Amygdala (tissue), 56 donors: ENCODE results near the gene NAV2.

Experiments used
- DNase-seq, 56 donors: peaks; one replicate each; lab custom pipeline; 2025; lab: John Stamatoyannopoulos, UW

The NAV2 gene

DNA sequence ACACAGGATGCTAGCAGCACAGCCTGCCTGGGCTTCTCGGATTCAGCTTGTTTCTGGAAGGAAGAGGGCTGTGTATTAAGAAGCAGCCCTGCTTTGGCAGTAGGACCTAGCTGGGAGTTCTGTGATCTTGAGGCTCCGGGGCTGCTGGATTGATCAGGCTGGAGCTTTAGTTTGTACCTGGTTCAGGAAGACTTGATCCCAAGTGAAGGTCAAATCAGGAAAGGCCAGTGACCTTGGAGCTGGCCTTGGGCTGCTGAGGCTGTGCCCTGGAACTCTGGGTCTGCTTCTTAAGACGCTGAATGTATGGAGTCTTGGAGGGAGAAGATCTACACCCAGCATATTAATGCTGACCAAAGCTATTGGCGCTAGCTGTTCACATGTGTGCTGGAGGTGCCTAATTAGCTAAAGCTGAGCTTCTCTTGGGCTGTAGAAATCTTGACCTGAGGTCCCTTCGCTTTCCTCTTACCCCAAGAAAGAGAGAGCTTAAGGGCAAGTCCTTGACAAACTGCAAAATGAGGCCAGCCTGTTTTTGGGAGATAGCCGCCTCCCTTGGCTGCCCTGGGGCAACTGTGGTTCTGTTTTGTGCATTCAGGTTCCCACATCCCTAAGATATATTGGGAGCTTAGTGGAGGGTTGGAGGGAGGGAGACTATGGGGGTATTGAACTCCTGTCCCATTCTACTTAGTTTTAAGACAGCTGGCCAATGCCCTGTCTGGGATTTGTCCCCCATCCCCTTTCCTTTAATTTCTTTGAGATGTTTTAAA, 311.7 kb downstream of the NAV2 start:
- no peak for DNase-seq

DNA sequence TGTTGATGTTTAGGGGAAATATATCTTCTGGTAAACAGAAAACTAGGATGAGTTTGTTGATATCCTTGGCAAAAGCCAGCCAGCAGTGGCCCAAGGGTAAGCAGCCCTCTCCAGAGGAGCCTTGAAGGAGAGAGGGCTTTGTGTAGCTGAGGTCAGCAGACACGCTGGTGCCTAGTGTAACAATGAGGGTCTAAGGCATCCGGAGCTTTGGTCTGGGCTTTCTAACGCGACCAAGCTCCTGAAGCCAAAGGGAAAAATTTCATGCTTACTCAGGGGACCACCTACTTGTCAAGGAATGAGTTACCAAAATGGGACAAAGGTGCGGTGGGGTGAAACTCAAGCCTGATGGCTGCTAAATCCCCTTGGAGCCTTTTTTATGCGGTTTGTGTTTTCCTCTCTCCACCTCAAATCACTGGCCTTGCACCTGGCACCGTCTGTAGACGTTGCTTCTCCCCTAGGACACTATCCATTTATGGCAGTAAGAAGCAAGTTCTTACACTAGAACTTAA, 312.7 kb downstream of the NAV2 start:
- DNase-seq, result peak in 3 of 56 donors; percentile 14 to 27 (median 19)

DNA sequence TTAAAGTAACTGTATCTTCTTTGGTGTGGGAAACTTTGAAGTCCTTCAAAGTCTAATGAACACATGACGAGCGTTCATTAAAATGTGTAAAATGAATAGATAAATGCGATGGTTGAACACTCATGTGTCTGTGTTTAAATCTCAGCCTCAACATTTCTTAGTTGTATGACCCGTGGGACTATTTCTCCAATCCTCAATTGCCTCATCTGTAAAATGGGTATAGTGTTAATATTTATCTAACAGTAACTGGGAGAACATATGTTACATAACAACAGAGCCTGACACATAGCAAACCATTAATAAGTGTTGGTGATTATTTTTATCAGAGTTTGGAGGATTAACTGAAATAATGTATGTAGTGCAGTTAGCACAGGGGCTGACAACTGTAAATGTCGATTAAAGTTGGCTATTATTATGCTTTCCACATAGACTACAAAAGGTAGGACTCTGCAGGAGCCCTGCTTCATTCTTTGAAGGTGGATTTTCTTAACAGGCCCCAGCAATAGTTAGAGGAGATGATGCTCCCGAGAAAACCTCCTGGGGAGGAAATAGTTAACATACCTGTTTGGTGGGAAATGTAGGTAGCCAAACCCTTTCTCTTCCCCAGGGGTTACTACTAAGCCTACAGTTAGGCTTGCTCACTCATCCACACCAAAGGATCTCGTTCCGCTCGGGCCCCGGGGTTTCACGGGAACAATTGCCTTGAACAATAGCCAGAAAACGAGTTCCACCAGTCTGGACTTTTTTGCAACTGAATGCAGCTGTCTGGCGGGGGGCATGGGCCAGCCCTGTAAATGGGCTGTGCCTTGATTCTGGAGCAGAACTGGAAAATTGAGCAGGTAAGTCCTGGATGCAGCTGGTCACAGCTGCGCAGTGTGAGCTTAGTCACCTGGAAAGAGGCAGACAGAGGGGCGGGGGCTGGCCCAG, 314.3 kb downstream of the NAV2 start:
- no peak for DNase-seq

DNA sequence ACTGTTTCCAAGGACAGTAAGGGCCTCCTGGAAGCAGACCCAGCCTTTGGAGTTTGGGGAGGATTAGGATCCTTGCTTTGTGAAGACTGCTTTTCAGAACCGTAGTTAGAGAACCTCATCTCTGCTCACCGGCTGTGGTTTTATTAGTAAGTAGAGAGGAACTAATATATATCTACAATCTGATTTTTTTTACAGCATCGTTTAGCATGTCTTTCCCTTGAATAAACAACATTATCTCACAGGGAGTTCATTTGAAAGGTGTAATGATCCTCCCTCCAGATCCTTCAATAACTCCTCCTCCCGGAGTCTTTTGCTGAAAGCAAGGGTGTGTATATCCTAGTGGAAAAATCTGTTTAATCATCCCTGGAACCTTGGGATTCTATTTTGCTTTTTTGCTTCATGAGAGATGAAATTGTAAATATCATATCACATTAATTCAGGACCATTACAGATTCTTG, 314.9 kb downstream of the NAV2 start:
- DNase-seq, result no peak

DNA sequence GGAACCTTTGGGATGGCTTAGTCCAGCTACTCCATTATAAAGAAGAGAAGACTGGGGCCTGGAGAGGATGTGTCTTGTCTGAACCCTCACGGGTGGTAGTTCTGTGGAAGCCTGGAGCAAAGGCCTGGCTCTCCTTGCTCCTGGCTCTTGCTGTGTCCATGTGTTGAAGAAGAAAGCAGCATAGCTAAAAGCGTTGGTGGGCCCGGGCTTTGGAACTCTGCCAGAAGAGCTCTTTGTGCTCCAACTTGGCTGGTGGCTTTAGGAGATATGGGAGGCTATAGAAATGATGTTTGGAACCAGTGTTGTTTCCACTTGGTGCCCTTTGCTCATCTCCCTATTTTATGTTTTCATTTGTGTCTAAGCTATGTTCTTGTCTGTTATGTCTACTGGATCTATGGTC, 316.6 kb downstream of the NAV2 start:
- no peak for DNase-seq

DNA sequence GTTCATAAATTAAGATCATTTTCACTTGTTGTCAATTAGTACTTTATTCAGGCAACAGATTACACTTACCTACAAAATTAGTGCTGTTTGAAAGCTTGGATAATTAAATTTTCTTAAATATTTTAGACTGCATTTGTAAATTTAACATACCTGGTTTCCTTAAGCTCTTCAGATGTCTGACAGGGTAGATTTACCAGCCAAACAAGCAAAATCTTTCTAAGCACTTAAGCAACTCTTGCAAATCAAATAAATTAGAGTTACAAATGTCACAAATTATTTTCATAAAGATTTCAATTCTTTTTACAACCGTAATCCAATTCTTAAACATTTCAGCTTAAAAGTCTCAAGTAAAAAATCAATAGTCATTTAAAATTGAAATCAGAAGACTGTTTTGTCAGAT, 317.8 kb downstream of the NAV2 start:
- DNase-seq, result no peak

DNA sequence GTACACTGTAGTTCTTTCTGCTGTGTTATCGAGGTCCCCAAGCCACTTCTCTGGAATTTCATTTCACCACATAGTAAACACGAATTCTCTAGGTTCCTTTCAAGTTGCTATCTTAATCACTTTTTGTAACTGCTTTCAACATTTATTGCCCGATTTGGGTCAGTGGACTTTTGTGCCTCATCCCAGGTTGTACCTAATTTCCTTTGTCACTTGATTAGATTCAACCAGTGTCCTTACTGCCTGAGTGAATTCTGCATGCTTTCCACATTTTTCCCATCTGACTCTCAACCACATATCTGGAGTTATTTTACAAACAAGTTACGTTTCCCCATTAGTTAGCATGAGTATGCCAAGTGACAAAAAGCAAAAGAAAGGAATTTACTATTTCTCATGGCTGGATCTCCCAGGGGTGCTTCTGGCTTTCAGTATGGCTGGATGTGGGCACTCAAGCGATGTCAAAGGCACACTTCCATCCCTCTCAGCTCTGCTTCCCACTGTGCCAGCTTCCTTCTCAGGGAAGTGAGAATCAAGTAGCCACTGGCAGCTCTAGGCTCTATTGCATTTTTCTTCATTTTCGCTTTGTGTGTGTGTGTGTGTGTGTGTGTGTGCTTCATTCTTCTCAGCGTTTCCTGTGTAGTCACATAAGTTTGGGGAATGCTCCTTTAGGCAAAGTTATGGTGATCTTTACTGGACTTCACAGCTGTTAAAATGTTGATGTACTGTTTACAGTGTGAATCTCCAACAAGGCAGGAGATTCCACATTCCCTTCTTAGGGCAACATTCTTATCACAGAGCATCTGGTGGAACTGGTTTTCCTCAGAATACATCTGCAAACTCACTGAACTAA, 318.7 kb downstream of the NAV2 start:
- no peak for DNase-seq

DNA sequence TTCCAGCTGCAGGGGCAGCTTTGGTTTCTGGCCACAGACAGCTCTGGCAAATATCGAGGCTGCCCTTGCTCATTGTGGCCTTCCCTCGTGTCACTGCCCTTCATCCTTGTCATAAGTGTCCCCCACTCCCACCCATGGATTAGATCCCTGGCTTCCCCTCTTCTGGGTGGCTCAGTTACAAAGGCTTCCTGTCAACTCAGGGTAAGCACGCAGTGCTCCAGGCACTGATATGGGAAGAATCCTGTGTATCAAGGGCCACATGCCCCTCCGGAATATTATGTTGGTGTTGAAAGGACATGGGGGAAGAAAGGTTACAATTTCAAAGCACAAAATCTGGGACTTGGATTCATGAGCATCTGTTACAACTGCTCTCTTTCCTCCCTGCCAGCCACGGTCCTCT, 319.5 kb downstream of the NAV2 start:
- no peak for DNase-seq

DNA sequence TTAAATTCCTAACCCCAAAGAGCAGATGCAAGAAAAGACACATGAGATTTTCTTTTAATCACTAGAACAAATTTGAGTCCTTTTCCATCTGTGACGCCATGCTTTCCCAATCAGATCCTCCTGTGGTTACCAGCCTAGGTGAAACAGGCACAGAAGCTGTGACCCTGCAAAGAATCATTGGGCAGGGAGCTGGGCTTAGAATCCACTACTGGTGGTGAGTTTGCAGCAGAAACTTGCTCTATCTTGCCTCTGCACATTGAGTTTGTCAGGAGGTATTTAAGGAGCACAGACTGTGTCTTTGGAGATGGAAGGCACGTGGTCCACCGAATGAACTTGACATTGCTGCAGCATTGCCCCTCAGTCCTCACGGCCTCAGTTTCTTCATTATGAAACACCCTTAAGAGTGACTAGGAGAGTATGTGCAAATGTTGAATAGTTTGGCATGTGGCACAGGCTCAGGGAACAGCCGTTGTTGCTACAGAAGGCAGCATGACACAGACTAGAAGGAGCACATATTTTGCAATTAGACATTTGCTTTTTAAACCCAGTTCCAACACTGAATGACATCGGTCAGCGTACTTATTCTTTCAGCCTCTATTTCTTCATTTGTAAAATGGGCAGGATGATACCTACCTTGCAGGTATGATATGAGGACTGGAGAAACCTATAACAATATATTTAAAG, 320.1 kb downstream of the NAV2 start:
- DNase-seq, result no peak

DNA sequence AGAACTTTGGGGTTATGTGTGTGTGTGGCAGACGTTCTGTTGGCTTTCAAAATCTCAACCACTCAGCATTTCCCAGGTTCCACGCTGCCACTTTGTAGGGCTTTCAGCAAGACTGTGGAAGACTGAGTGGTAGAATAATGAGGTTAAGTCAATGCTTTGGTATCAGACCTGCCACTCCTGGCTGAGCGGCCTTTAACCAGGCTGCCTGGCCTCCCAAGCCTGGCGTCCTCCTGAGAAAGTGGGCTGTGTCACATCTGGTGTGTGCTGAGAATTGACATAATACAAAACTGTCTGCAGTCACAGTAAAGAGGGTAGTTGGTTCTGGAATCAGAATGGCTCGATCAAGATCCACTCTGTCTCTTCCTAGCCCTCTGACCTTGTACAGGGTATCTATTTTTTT, 321.2 kb downstream of the NAV2 start:
- DNase-seq, result no peak

DNA sequence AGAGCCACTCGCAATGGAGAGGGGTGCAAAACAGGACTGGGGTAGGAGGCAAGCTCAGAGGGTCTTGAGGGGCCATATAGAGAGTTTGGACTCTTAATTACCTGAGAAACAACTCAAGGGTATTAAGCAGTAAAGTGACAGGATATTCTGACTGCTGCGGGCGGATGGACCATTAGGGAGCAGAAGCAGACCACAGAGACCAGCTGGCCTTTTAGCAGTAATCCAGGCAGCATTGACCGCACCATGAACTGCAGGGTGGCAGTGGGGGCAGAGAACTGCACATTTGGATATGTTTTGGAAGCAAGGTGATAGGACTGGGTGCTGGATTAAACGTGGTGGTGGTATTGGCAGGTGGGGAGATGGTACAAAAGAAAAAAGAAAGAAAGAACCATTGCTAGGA, 322.3 kb downstream of the NAV2 start:
- DNase-seq, result no peak

DNA sequence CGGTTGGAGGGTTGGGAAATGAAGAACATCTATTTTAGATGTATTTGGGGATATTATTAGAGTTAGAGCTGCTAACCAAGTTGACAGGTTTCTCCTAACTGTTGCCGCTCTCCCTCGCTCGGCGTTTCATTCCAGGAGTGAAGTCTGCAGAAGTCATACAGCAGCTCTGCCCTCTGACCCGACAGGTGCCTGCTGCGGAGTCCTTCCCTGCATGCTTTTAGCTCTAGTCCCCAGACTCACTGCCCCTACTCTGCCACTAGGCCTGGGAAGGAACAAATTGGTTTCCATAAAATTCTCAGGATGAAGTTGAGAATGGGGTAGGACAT, 322.7 kb downstream of the NAV2 start:
- DNase-seq, result no peak

DNA sequence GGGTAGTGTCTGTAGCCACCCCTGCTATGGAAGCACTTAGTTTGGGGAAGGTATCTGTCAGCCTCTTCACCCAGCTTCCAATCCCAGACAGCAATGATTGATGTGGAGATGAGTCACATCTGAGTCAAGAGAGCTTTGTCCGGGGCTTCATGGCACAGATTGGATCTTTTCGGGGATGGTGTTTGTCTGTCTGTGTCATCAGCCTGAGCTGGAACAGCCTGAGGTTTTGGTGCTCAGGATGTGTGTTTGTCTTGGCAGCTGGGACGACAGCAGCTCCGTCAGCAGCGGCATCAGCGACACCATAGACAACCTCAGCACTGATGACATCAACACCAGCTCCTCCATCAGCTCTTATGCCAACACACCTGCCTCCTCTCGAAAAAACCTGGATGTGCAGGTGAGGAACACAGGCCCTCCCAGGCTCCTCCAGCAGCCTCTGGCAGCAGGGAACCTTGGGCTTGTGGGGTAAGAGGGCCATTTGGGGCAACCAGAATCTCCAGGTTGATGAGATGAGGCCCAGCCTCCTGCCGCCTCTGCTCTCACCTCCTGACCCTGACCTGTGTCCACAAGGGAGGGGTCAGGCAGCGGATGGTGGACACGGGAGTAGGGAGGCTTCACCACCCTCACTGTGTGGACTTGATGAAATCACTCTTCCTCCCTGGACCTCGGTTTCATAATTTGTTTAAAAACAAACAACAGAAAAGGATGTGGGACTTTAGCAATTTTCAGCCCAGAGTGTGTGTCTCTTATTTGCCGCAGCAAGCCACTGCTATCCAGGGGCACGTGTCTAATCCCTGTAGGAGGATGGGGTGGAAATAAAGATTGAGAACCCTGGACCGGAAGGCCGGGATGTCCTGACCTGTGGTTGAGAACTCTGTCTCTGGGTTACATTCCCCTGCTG, 323.3 kb downstream of the NAV2 start:
- DNase-seq, result no peak

DNA sequence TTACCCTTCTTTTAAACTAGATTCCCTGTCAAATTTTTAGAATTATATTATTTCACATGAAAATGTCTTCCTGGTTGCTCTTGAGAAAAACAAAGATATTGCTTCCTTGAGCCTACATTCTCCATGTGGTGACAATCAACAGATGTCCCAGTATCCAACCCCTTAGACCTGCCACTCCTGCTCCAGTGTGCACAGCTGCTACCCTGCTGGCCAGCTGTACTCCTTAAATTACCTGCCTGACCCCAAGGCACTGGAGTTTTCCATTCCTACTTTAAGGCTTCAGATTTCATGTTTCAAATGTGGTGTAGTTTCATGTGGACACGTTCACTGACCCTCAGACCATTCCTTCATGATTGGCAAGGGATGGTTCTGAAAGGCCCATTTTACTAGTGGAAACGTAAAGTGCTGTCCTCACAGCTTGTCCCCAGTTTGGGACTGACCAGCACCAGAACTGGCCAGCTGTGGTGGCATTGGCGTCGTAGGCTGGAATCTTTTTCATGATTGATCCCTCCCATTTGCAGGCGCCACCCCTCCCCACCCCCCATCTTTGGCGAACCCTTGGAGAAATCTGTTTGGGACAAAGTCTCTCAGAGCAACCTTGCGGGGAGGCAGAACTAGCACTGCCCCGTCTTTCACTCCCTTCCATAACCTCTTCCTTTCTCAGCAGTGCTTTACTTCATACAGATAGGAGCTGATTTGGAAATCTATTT, 324.1 kb downstream of the NAV2 start:
- DNase-seq, result no peak

DNA sequence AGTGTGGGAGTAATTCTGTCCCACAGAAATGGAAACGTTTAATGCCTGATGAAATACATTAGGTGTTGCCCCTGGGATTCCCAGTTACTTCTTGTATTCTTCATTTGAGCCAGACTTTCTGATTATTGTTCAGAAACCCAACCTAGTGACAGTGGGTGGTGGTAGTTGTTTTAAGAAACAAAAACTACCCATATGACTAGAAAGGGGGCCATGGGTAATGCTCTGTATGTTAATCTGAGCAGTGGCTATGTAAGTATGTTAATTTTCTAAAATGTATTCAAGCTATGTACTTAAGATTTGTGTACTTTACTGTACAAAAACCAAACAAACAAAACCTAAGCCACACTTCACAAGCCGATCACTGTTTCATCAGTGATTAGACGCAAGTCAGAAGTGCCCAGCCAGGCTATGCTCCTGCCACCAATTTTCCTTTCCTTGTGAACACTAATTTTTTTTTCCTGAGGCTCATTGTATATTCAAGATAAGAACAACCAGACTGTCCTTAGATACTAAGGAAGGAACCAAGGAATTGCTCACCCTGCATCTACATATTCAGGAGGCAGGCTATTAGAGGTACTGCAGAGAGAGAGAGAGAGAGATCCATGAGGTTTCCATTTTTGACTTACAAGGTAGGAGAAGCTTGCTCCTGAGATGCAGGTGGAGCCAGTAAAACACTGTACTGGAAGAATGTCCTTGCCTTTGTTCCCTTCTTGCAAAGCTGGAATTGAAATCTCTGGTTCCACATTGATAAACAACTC, 324.9 kb downstream of the NAV2 start:
- no peak for DNase-seq

DNA sequence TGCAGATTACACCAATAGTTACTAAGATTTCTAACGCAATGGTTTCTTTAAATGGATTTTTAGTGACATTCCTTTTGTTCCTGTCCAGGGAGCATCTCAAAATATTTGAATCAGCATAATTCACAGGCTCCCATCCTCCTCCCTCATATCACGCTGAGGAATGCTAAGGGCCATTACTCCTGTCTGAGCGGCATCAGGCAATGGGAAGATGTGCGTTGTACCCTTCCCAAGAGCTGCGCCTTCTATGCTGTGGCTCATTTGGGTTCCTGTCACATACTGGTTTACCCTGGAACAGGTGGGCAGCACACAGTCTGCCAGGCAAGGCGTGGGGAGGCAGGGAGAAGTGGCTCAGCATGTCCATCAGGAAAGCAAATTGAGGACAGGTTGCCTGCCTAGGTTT, 325.8 kb downstream of the NAV2 start:
- DNase-seq, result no peak

DNA sequence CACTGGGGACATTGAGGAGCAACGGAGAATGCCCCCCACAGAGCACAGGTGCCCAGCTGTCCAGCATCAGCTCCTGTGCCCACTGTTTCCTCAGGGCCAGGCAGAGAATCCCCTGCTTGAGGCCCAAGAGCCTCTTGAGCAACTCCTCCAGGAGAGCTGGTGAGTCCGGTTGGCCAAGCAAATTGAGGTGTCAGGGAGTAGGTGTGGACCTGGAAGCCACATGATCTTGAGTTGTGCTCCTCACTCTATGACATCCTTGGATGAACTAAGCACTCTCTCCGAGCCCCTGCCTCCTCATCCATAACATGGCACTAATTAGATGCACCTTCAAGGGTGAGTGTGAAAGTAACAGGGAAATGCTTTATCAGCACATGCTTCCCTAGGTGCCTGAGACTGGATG, 326.3 kb downstream of the NAV2 start:
- DNase-seq, result no peak

DNA sequence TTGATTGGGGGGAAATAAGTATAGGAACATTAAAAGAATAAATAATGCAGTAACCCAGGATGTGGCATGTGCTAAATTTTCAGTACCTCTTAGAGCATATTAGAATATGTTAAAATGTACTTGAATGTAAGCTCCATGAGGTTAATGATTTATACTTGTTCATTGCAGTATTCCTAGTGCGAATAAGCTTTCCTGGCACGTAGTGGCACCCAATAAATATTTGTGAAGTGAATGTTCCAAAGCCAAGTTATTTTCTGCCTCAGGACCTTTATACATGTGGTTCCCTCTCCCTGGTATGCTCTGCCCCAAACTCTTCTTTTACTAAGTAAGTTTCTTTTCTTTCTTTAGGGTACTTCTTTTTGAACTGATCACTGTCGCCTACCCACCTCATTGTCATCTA, 328.9 kb downstream of the NAV2 start:
- no peak for DNase-seq
